Peyer's patch (tissue), 4 donors: ENCODE measurements around the gene FZD1. TPM values are rescaled to one million over a fixed set of nuclear protein-coding genes. Genes with fewer than 3 reads are reported as not detected.

Source experiments
- DNase-seq, 3 donors: peaks; one replicate each; pipeline ENCODE4 v3.0.0-alpha.2; 2017 to 2019
- H3K27ac ChIP-seq, 4 donors: fragments of 200-600 bp; sonication (generic); one replicate each; pipeline ENCODE4 v1.5.1; 2016 to 2019
- H3K27me3 ChIP-seq, 2 donors: fragments of 200-600 bp; sonication (generic); one replicate each; pipeline ENCODE4 v1.5.1; 2019
- H3K36me3 ChIP-seq, 3 donors: fragments of 200-600 bp; sonication (generic); one replicate each; pipeline ENCODE4 v1.5.1; 2016 to 2019
- H3K4me1 ChIP-seq, 4 donors: fragments of 200-600 bp; sonication (generic); one replicate each; pipeline ENCODE4 v1.5.1; 2016 to 2019
- H3K4me3 ChIP-seq, 4 donors: fragments of 200-600 bp; sonication (generic); 1 replicate in 3 of 4; 2 replicates in 1 of 4; pipeline ENCODE4 v1.5.1; 2016 to 2019; ENCODE audit warnings: mild to moderate bottlenecking in 1 of 4
- H3K9me3 ChIP-seq, 4 donors: fragments of 200-600 bp; sonication (generic); one replicate each; pipeline ENCODE4 v1.5.1; 2016 to 2019; ENCODE audit warnings: mild to moderate bottlenecking in 1 of 4
- POLR2A ChIP-seq, 2 donors: fragments of 450-650 bp; IDR thresholded peaks; one replicate each; pipeline ENCODE4 v1.5.1; 2017; ENCODE audit warnings: antibody characterized with exemption in 2 of 2, mild to moderate bottlenecking in 2 of 2, moderate library complexity in 2 of 2
- total RNA-seq, 4 donors: library from RNA; depleted of rRNA; stranded (reverse); fragments of >200 nt; gene quantifications; one replicate each; pipeline ENCODE4 v1.1.0, GENCODE V29; 2016
- TF ChIP-seq, protein P1 (sequence below), 6 experiments: fragments of 450-650 bp in 4 of 6; fragments of 200-600 bp in 2 of 6; sonication (generic) in 1 of 6; IDR thresholded peaks; one replicate each; pipeline ENCODE4 v1.5.1; 2017 to 2019; ENCODE audit warnings: antibody characterized with exemption in 6 of 6, mild to moderate bottlenecking in 3 of 6, moderate library complexity in 1 of 6

Gene FZD1
- total RNA-seq, 4 donors from 2014 or later = 1.7 to 12.6 (median 8.9) TPM

- Histone ChIP-seq H3K9me3 (no peaks in the 10 kb centered on the region), H3K4me1 (no peaks in the 10 kb centered on the region), H3K27ac (no peak overlapping the region), H3K36me3 (no peaks in the 10 kb centered on the region), H3K4me3 (no peak overlapping the region), H3K27me3 (no peaks in the 10 kb centered on the region)
- TF ChIP-seq POLR2A (IDR thresholded peaks at IDR 0.05) = no peak
- TF ChIP-seq, protein P1, sequence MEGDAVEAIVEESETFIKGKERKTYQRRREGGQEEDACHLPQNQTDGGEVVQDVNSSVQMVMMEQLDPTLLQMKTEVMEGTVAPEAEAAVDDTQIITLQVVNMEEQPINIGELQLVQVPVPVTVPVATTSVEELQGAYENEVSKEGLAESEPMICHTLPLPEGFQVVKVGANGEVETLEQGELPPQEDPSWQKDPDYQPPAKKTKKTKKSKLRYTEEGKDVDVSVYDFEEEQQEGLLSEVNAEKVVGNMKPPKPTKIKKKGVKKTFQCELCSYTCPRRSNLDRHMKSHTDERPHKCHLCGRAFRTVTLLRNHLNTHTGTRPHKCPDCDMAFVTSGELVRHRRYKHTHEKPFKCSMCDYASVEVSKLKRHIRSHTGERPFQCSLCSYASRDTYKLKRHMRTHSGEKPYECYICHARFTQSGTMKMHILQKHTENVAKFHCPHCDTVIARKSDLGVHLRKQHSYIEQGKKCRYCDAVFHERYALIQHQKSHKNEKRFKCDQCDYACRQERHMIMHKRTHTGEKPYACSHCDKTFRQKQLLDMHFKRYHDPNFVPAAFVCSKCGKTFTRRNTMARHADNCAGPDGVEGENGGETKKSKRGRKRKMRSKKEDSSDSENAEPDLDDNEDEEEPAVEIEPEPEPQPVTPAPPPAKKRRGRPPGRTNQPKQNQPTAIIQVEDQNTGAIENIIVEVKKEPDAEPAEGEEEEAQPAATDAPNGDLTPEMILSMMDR (IDR thresholded peaks at IDR 0.05) = peak in 4 of 6 experiments; percentile 42 to 52 (median 46)
- peak; percentile 31 to 78 (median 52) for DNase-seq
Measured at GRCh38 chr7:91288208-91288824, 24.1 kb downstream of the FZD1 start.

DNA sequence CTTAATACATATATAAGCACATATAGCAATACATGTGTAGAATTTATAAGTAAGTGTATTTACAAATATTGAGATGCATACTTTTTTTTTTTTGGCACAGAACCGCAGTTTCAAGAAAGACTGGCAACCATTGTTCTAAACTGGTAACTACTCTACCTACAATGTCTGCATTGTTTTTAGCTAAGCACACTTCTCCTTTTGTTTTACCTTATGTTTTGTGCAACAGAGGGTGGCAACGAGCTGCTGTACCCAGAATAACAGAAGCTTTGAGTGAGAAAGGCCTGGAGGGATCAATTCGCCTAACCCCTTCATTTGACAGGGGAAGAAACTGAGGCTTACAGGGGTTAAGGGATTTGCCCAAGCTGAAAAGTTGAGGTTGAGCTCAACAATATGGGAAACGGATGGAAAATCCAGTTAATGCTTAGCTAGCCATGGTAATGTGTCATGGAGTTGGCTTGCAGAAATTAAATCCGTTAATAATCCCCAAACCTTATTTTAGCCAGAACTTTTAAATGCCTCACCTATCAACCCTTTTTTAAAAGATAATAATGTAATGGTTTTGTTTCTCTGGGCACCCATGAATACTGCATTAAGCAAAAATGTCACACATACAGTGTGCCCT is 25.5 kb downstream of the FZD1 start:
- Histone ChIP-seq H3K4me1 (no peaks in the 10 kb centered on the region), H3K27ac (no peak overlapping the region), H3K4me3 (no peak overlapping the region), H3K27me3 (no peaks in the 10 kb centered on the region), H3K36me3 (no peaks in the 10 kb centered on the region), H3K9me3 (no peaks in the 10 kb centered on the region)
- DNase-seq = no peak
- no peak for TF ChIP-seq POLR2A (IDR thresholded peaks at IDR 0.05)
- TF ChIP-seq, protein P1 (IDR thresholded peaks at IDR 0.05) = no peak

DNA sequence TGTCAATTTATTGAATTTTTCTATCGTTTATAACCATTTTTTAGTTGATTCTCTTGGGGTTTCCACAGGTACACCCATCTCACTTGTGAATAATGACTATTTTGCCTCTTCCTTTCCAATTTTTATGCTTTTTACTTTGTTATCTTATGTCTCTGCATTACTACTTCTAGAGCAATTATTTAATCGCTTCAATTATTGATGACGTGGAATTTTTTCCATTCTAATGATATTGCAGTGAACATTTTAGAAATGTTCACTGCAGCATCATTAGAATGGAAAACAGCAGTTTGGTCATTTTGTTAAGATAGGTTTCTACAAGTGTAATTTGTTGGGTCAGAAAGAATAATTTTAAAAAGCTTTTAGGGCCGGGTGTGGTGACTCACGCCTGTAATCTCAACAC is 27.1 kb downstream of the FZD1 start:
- TF ChIP-seq, protein P1 (IDR thresholded peaks at IDR 0.05) = no peak
- no peak for TF ChIP-seq POLR2A (IDR thresholded peaks at IDR 0.05)
- no peaks in the 10 kb centered on the region for H3K27me3 ChIP-seq
- H3K36me3 ChIP-seq = no peaks in the 10 kb centered on the region
- H3K4me3 ChIP-seq = no peak overlapping the region
- H3K9me3 ChIP-seq = no peaks in the 10 kb centered on the region
- no peak overlapping the region for H3K27ac ChIP-seq
- H3K4me1 ChIP-seq = no peaks in the 10 kb centered on the region
- DNase-seq = no peak

GRCh38 chr7:91291902-91292301 is 27.7 kb downstream of the FZD1 start:
- Histone ChIP-seq H3K9me3 (no peaks in the 10 kb centered on the region), H3K27ac (no peak overlapping the region), H3K36me3 (no peaks in the 10 kb centered on the region), H3K4me3 (no peak overlapping the region), H3K27me3 (no peaks in the 10 kb centered on the region), H3K4me1 (no peaks in the 10 kb centered on the region)
- no peak for DNase-seq
- TF ChIP-seq POLR2A (IDR thresholded peaks at IDR 0.05) = no peak
- TF ChIP-seq, protein P1 (IDR thresholded peaks at IDR 0.05) = no peak

DNA sequence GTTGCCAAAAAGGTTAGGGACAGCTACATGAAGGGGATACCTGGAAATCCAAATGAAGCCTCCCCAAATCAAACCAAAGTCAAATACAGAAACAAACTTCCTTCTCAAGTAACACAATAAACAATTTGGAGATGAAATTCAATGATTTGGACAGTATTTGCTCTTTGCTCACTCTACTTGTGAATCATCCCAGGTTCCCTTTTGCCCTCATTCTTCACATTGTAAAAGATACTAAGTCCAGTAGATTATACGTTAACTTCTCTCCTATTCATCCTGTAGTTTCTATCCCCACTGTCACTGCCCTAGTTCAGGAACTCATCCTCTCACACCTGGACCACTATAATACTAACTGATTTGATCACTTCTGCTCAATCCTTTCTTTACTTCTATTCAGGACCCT is 28.3 kb downstream of the FZD1 start:
- H3K4me3 ChIP-seq = no peak overlapping the region
- TF ChIP-seq, protein P1 (IDR thresholded peaks at IDR 0.05) = no peak
- no peak for TF ChIP-seq POLR2A (IDR thresholded peaks at IDR 0.05)
- no peak overlapping the region for H3K27ac ChIP-seq
- no peaks in the 10 kb centered on the region for H3K36me3 ChIP-seq
- H3K9me3 ChIP-seq = no peaks in the 10 kb centered on the region
- no peak for DNase-seq
- no peaks in the 10 kb centered on the region for H3K27me3 ChIP-seq
- no peaks in the 10 kb centered on the region for H3K4me1 ChIP-seq
